Osteocyte (in vitro differentiated cells): Measurements from ENCODE around the gene IGF1R. TPM values are rescaled to one million over a fixed set of nuclear protein-coding genes. Genes with fewer than 3 reads are reported as not detected.

Experiments
- DNase-seq: peaks from one replicate; pipeline ENCODE4 v3.0.0; 2021; ENCODE audit warnings: mixed read lengths; ENCODE audit not compliant: unreplicated experiment; ENCODE audit errors: extremely low spot score
- H3K27ac Mint-ChIP-seq: one replicate; pipeline ENCODE4 v1.8.0; 2021; ENCODE audit warnings: mild to moderate bottlenecking, mixed read lengths; ENCODE audit not compliant: unreplicated experiment
- H3K27me3 Mint-ChIP-seq: one replicate; pipeline ENCODE4 v1.8.0; 2021; ENCODE audit warnings: mixed read lengths; ENCODE audit not compliant: unreplicated experiment
- H3K36me3 Mint-ChIP-seq: one replicate; pipeline ENCODE4 v1.8.0; 2021; ENCODE audit warnings: mixed read lengths; ENCODE audit not compliant: unreplicated experiment
- H3K4me1 Mint-ChIP-seq: one replicate; pipeline ENCODE4 v1.8.0; 2021; ENCODE audit warnings: mixed read lengths; ENCODE audit not compliant: unreplicated experiment
- H3K4me3 Mint-ChIP-seq: one replicate; pipeline ENCODE4 v1.8.0; 2021; ENCODE audit warnings: mild to moderate bottlenecking, moderate library complexity, mixed read lengths; ENCODE audit not compliant: unreplicated experiment
- H3K9me3 Mint-ChIP-seq: one replicate; pipeline ENCODE4 v1.8.0; 2021; ENCODE audit warnings: mixed read lengths; ENCODE audit not compliant: unreplicated experiment
- CTCF ChIP-seq: fragments of 200-600 bp; sonication (generic); IDR thresholded peaks from 2 replicates; pipeline ENCODE4 v1.5.0; 2021; ENCODE audit warnings: antibody characterized with exemption, mild to moderate bottlenecking, moderate library complexity
- total RNA-seq: library from RNA; stranded (reverse); gene quantifications from 2 replicates; pipeline ENCODE4 v1.2.1, GENCODE V29; 2021

IGF1R gene
- total RNA-seq, 1 donor from 2014 or later: 174 TPM

DNA sequence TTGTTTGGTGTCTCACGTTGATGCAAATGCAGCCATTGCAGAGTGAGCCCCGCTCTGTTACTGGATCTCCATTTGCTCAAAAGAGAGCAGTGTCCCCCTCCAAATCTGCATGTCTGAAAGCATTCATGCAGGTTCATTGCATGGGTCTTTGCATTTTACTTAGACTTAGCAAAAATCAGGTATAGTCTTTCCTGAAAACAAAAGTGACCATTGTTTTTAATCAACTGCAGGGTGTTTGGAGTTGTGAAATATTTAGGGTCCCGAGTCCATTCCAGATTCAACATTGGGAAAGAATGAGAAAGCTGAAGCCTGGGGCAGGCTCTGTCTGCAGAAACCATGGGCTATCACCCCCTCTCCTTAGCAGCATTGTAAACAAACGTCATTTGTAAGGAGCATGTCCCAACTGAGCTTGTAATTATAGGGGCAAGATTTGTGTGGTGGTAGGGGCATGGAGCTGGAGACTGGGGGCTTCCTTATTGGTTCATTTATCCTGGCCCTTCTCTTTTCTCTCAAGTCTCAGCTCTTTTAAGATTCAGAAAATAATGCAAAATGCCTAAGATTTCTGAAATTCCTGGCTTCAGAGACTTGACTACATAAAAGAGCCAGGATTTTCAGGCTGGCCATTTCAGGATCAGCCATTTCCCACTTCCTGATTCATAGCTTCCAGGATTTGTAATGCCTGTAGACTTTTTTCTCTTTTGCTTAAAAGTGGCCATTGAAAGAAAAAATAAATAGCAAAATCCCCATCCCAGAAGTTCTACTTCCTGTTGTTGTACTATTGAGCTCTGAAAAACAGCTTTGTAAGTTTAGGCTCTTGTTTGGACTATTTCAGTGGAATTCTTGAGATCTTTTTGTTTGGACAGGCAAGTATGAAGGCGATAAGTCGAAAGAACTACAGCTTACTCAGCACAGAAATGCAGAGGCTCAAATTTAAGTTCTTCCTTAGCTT is 23.0 kb downstream of the IGF1R start:
- H3K4me1 Mint-ChIP-seq: peaks cover 86% of the 10 kb centered on the region
- H3K27me3 Mint-ChIP-seq: no peaks in the 10 kb centered on the region
- no peaks in the 10 kb centered on the region for H3K9me3 Mint-ChIP-seq
- peak overlapping the region; percentile 56 for H3K4me3 Mint-ChIP-seq
- peak overlapping the region; percentile 88 for H3K27ac Mint-ChIP-seq
- DNase-seq: no peak
- no peak for TF ChIP-seq CTCF
- no peaks in the 10 kb centered on the region for H3K36me3 Mint-ChIP-seq

DNA sequence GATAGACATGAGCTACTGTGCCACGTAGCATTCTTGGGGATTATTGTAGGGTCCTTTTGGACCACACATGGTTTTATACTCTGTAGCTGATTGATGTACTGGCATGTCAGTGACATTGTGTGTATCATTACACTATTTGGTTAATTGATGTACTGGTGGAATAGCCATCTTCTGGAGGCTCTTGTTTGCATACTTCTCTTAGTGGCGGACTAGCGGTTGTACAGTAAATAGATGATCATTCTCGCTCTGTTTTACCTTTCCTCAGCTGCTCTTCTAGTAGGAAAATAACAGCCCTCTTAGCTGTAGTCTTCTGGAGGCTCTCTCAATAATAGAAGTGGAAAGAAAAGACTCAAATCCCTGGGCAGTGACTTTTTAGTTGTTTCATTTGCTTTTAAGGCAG is 24.8 kb downstream of the IGF1R start:
- H3K27me3 Mint-ChIP-seq: no peaks in the 10 kb centered on the region
- no peak overlapping the region for H3K4me3 Mint-ChIP-seq

DNA sequence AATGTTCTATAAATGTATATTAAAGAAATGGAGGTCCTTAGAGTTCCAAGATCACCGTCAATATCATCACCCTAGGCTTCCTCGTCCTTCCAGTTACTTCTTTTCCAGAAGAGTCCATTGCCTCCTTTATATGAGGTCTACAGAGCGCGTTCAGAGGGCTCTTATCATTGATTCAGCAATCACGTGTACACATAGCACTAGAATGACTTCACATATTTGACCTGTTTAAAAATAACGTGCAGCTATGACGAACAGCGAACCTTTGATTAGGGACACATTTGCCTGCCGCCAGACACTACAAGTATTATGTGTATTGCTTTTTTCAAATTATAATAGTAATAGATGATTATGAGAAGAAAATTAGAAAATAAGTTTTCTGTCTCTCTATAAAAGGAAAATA is 26.0 kb downstream of the IGF1R start:
- no peaks in the 10 kb centered on the region for H3K9me3 Mint-ChIP-seq
- TF ChIP-seq CTCF: no peak
- H3K4me3 Mint-ChIP-seq: no peak overlapping the region
- no peak overlapping the region for H3K27ac Mint-ChIP-seq
- no peaks in the 10 kb centered on the region for H3K27me3 Mint-ChIP-seq
- peaks cover 79% of the 10 kb centered on the region for H3K4me1 Mint-ChIP-seq
- H3K36me3 Mint-ChIP-seq: no peaks in the 10 kb centered on the region
- DNase-seq: no peak

More for the DNA sequence above, 24.8 kb downstream of the IGF1R start:
- Mint-ChIP-seq H3K4me1 (peaks cover 83% of the 10 kb centered on the region), H3K9me3 (no peaks in the 10 kb centered on the region), H3K27ac (peak overlapping the region; percentile 50), H3K36me3 (no peaks in the 10 kb centered on the region)
- no peak for TF ChIP-seq CTCF
- no peak for DNase-seq

GRCh38 chr15:98676586-98677270 is 28.4 kb downstream of the IGF1R start:
- Mint-ChIP-seq H3K27ac (no peak overlapping the region), H3K27me3 (no peaks in the 10 kb centered on the region), H3K36me3 (no peaks in the 10 kb centered on the region), H3K4me1 (peaks cover 62% of the 10 kb centered on the region), H3K4me3 (no peak overlapping the region), H3K9me3 (no peaks in the 10 kb centered on the region)
- DNase-seq: no peak
- no peak for TF ChIP-seq CTCF
